Right lobe of liver (tissue), 4 donors: ENCODE results near the gene ZNF678.

Experiments used
- POLR2A ChIP-seq: fragments of 450-650 bp; IDR thresholded peaks from one replicate; pipeline ENCODE4 v1.6.1; 2017; ENCODE audit warnings: antibody characterized with exemption, mild to moderate bottlenecking
- TF ChIP-seq, protein P1 (sequence below), 4 donors: fragments of 200-600 bp in 3 of 4; fragments of 450-650 bp in 1 of 4; IDR thresholded peaks; one replicate each; pipeline versions ENCODE4 v1.5.1 to v1.8.0; 2016 to 2022; ENCODE audit warnings: antibody characterized with exemption in 4 of 4, mild to moderate bottlenecking in 2 of 4
- donor health status: DM: no; HTN: no; CAD: no.
- donor health status: DM: no; HTN: no; CAD: no.
- donor health status: DM: no; HTN: yes; CAD: no.

DNA sequence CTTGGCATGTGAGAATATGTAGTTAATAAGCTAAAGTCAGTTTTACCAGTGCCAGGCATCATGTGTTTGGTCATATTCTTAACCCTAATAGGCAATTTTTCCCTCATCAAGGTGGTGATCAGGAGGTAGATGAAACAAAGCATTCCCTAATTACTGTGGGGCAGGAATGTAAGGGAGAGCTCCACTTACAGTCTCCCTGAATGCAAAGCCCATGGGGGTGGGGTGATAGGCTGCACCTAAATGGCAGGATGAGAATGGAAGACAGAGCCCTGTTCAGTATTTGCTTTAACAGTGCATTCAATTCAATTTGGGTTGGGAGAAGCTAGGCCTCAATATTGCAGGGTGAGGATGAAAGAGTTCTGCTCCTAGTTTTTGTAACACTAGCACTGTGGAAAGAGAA lies 23.4 kb downstream of the ZNF678 start:
- TF ChIP-seq, protein P1, sequence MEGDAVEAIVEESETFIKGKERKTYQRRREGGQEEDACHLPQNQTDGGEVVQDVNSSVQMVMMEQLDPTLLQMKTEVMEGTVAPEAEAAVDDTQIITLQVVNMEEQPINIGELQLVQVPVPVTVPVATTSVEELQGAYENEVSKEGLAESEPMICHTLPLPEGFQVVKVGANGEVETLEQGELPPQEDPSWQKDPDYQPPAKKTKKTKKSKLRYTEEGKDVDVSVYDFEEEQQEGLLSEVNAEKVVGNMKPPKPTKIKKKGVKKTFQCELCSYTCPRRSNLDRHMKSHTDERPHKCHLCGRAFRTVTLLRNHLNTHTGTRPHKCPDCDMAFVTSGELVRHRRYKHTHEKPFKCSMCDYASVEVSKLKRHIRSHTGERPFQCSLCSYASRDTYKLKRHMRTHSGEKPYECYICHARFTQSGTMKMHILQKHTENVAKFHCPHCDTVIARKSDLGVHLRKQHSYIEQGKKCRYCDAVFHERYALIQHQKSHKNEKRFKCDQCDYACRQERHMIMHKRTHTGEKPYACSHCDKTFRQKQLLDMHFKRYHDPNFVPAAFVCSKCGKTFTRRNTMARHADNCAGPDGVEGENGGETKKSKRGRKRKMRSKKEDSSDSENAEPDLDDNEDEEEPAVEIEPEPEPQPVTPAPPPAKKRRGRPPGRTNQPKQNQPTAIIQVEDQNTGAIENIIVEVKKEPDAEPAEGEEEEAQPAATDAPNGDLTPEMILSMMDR (IDR thresholded peaks at IDR 0.05) = no peak
- TF ChIP-seq POLR2A = no peak
